ENCODE results near the gene KLHDC7B.

The KLHDC7B gene

DNA sequence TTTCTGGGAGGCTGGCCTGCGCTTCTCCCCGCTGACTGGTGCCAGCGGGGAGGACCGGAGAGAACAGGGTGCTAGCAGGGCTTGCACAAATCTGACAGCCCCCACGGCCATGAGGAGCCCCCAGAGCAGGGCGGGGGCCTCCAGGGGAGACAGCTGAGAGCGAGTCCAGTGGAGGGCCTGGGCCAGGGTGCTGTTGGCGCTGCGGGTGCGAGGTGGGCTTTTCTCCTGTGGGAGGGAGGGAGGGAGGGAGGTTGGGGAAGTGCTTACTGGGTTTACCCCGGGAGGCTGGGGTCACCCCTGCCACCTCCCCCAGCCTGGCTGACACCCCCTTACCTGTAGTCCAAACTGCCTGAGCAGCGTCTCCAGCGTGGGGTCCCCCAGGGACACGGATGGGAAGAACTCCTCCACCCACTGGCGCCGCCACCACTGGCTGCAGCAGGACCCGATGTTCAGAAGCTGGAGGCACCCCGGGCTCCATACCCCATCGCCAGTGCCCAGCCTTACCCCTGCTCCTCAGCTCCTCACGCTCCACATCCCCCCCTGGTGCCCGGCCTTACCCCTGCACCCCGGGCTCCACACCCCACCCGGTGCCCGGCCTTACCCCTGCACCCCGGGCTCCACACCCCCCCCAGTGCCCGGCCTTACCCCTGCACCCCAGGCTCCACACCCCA, 42.1 kb upstream of the KLHDC7B start:
- no peak overlapping the region for H3K27ac ChIP-seq
- TF ChIP-seq, protein P1, sequence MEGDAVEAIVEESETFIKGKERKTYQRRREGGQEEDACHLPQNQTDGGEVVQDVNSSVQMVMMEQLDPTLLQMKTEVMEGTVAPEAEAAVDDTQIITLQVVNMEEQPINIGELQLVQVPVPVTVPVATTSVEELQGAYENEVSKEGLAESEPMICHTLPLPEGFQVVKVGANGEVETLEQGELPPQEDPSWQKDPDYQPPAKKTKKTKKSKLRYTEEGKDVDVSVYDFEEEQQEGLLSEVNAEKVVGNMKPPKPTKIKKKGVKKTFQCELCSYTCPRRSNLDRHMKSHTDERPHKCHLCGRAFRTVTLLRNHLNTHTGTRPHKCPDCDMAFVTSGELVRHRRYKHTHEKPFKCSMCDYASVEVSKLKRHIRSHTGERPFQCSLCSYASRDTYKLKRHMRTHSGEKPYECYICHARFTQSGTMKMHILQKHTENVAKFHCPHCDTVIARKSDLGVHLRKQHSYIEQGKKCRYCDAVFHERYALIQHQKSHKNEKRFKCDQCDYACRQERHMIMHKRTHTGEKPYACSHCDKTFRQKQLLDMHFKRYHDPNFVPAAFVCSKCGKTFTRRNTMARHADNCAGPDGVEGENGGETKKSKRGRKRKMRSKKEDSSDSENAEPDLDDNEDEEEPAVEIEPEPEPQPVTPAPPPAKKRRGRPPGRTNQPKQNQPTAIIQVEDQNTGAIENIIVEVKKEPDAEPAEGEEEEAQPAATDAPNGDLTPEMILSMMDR (IDR thresholded peaks at IDR 0.05), result no peak
- TF ChIP-seq ZFX (IDR thresholded peaks at IDR 0.05; ENCODE audit: borderline replicate concordance), result no peak

DNA sequence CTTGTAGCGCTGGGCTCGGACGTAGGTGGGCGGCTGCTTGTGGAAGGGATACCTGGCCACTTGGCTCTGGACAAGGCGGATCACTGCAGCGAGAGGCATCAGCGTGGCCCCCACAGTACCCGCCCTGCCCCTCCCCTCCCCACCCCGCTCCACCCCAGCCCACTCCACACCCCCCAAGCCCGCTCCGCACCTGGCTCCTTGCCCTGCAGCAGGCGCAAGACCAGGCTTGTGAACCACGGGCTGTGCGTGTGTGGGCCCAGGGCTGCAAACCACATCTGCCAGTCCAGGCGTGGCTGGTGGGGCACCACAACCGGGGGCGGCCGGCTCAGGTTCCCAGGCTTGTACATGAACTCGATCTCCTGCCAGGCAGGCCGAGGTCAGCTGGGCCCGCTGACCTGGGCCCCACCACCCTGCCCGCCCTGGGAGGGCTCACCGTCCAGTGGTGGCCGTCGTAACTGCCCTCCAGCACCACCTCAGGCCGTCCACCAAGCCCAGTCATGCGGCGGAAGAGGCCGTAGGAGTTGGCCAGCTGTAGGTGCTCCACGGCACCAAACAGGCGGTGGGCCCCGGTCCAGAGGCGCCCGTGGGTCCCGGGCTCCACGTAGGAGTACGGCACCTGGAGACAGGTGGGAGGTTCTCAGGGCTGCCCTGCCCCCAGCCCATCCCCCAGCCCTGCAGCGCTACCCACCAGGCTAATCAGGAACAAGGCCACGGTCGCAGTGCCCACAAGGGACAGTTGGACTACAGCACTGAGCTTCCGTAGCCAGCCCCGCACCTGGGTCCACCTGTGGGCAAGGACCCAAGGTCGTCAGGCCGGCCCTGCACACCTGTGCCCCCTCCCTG, 41.1 kb upstream of the KLHDC7B start:
- TF ChIP-seq, protein P1 (IDR thresholded peaks at IDR 0.05), result no peak
- no peak for TF ChIP-seq ZFX (IDR thresholded peaks at IDR 0.05; ENCODE audit: borderline replicate concordance)
- H3K27ac ChIP-seq, result no peak overlapping the region

DNA sequence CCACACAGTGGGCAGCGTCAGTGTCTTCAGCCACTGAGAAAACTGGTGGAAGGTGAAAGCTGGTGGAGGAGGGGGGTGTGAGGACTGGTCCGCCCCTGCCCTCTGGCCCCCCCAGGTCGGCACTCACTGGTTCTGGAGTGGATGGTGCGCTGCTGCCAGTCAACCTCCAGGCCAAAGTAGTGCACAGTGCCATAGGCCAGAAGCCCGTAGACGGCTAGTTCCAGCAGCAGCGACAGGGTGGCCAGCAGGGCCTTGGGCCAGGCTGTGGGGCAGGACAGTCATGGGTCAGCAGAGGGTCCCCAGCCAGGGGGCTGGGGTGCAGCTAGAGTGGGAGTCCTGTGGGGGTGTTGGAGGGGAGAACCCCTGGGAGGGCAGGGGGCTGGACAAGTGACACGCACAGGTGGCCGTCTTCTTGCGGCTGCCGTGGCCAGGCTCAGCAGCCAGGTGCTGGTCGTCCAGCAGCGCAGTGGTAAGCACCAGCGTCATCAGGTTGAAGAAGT, 40.4 kb upstream of the KLHDC7B start:
- no peak for TF ChIP-seq ZFX (IDR thresholded peaks at IDR 0.05; ENCODE audit: borderline replicate concordance)
- TF ChIP-seq, protein P1 (IDR thresholded peaks at IDR 0.05), result no peak
- H3K27ac ChIP-seq, result no peak overlapping the region

DNA sequence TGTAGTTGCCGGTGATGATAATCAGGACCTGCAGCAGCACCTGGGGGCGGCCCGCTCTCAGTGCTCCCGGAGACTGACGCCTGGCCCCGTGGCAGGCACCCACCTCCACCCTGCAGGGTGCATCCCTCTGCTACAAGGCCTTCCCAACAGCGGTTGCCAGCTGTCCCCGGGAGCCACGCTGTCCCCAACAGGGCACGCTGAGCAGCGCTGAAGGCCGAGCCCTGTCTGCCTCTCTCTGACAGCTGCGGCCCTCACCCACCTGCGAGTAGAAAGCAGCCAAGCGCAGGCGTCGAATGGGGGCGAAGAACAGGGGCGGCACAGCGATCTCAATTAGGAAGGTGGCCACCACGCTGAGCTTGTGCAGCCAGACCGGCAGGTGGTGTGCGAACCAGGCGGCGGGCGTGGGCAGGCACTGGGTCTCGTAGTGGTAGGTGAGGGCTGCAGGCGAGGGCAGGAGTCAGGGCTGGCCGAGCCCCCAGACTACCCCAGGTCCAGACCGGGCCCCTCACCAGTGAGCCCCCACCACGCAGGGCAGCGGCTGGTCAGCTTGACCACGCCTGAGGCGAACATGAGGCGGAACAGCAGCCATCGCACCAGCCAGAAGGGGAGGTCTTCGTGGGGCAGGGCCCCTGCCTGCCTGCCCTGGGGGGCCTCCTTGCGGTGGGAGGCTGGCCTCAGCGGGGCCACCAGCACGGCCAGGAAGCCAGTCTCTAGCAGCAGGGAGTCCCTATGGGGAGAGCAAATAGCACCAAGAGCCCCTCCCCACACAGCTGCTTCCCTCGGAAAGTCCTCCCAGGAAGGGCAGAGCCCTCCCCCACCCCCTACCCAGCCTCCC, 39.7 kb upstream of the KLHDC7B start:
- peak overlapping the region; percentile 73 for H3K27ac ChIP-seq
- TF ChIP-seq, protein P1 (IDR thresholded peaks at IDR 0.05), result no peak
- TF ChIP-seq ZFX (IDR thresholded peaks at IDR 0.05; ENCODE audit: borderline replicate concordance), result no peak

DNA sequence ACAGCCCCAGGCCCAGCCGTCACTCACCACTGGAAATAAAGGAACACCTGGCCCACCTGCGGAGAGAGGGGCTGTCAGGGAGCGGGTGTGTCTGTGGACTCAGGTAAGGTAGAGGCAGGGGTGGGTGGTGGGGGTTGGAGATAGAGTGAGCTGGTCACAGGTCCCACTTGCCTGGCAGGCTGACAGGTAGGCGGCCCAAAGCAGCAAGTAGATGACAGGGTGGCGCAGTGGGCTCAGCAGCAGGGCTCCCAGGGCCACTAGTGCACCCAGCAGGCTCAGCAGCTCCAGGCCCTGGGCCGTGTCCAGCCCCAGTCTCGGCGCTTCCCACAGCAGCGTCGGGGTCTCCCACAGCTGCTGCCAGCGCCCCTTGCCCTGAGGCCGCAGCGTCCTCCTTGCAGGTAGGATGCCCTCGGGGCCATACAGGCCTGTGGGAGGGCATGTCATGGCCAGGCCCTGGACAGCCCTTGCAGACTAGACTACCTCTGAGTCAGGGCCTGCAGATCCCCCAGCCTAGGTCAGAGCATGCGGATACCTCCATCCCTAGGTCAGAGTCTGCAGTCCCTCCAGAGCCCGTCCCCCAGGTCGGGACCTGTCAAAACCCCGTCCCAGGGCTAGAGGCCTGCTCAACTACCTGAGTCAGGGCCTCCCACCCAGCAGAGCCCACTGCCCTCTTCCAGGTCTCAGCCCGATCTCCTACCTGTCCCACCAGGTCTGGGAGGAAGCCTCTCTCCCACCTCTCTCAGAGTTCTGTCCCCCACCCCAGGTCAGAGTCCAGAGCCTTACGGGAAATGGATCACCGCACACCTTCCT, 38.9 kb upstream of the KLHDC7B start:
- H3K27ac ChIP-seq, result peak overlapping the region; percentile 73
- TF ChIP-seq ZFX (IDR thresholded peaks at IDR 0.05; ENCODE audit: borderline replicate concordance), result no peak
- TF ChIP-seq, protein P1 (IDR thresholded peaks at IDR 0.05), result no peak

DNA sequence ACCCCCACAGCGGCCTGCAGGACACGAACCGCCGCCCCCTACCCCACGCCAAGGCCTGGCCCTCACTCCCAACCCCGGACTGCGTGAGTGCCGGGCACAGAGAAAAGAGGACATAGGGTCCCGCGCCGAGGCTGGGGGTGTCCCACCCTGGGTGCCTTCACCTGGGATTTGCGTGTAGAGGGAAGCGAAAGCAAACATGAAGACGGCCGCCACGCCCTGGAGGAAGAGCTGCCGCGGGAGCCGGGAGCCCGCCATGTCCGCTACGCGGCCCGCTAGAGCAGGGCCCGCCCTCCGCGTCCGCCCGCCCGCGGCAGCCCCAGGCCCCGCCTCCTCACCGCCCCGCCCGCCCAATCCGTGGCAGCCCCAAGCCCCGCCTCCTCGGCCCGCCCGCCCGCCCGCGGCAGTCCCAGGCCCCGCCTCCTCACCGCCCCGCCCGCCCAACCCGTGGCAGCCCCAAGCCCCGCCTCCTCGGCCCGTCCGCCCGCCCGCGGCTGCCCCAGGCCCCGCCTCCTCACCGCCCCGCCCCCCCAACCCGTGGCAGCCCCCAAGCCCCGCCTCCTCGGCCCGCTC, 38.2 kb upstream of the KLHDC7B start, which contains the start of gene LMF2:
Gene LMF2 (minus strand): TSS at position 282 of the 570 bp plus-strand sequence. CDS start 27 bp downstream, at position 255.
- peak within 1 kb of the TSS; percentile 80 for H3K27ac ChIP-seq
- TF ChIP-seq, protein P1 (IDR thresholded peaks at IDR 0.05), result no peak
